Measurements from ENCODE around the gene RERE.

DNA sequence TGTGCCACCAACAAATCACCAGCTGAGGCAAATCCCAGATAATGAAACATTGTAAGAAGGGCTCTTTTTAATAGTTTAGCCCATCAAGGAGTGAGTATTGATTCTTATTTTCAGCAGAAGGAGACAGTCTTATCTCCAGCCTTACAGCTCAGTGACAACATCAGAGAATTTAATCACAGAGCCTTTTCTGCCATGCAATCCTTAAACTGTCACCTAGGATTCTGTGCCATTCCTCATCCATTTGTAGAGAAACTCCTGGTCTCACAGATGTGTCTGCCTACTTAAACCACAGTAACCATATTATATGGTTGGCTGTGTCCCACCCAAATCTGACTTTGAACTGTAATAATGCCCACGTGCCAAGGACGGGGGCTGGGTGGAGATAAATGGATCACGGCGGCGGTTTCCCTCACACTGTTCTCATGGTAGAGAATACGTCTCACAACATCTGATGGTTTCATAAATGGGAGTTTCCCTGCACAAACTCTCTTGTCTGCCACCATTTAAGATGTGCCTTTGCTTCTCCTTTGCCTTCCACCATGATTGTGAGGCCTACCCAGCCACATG, 217.7 kb downstream of the RERE start:
- TF ChIP-seq NFRKB (IDR thresholded peaks at IDR 0.05), result no peak
- TF ChIP-seq TARDBP (IDR thresholded peaks at IDR 0.05), result no peak
- no peak for TF ChIP-seq SP1 (IDR thresholded peaks at IDR 0.05)
- no peak for TF ChIP-seq ZNF384 (IDR thresholded peaks at IDR 0.05)
- no peak for TF ChIP-seq BHLHE40 (IDR thresholded peaks at IDR 0.05; ENCODE audit: borderline replicate concordance)
- no peak for TF ChIP-seq ARNT (IDR thresholded peaks at IDR 0.05)
- no peak for TF ChIP-seq FOXM1 (IDR thresholded peaks at IDR 0.05; ENCODE audit: borderline replicate concordance)
- no peak for TF ChIP-seq L3MBTL2 (conservative IDR thresholded peaks at IDR 0.05)
